NB4 (cell line): ENCODE measurements around the gene KAZALD1.

Source experiments
- DNase-seq: peaks from one replicate; pipeline ENCODE4 v3.0.0; 2010; ENCODE audit warnings: low read depth
- H3K4me3 ChIP-seq: one replicate; pipeline ENCODE4 v1.5.1; 2011; ENCODE audit warnings: mild to moderate bottlenecking, low read depth, low read length, moderate library complexity
- MYC ChIP-seq: IDR thresholded peaks from 2 replicates; pipeline ENCODE4 v1.6.1; 2011; ENCODE audit warnings: low read depth, low read length
- POLR2A ChIP-seq: IDR thresholded peaks from 2 replicates; pipeline ENCODE4 v1.6.1; 2011; ENCODE audit warnings: mild to moderate bottlenecking; ENCODE audit not compliant: insufficient read length; ENCODE audit errors: extremely low read depth
- TF ChIP-seq, protein P1 (sequence below): IDR thresholded peaks from 2 replicates; pipeline ENCODE4 v1.6.1; 2011; ENCODE audit warnings: low read depth, low read length
- TF ChIP-seq, protein P2 (sequence below): IDR thresholded peaks from one replicate; pipeline ENCODE4 v1.5.1; 2012; ENCODE audit warnings: low read depth, low read length

KAZALD1 gene

GRCh38 chr10:101111547-101111946, 49.8 kb downstream of the KAZALD1 start:
- TF ChIP-seq, protein P1, sequence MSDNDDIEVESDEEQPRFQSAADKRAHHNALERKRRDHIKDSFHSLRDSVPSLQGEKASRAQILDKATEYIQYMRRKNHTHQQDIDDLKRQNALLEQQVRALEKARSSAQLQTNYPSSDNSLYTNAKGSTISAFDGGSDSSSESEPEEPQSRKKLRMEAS = no peak
- TF ChIP-seq, protein P2, sequence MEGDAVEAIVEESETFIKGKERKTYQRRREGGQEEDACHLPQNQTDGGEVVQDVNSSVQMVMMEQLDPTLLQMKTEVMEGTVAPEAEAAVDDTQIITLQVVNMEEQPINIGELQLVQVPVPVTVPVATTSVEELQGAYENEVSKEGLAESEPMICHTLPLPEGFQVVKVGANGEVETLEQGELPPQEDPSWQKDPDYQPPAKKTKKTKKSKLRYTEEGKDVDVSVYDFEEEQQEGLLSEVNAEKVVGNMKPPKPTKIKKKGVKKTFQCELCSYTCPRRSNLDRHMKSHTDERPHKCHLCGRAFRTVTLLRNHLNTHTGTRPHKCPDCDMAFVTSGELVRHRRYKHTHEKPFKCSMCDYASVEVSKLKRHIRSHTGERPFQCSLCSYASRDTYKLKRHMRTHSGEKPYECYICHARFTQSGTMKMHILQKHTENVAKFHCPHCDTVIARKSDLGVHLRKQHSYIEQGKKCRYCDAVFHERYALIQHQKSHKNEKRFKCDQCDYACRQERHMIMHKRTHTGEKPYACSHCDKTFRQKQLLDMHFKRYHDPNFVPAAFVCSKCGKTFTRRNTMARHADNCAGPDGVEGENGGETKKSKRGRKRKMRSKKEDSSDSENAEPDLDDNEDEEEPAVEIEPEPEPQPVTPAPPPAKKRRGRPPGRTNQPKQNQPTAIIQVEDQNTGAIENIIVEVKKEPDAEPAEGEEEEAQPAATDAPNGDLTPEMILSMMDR = no peak
- TF ChIP-seq MYC (no peak), POLR2A (no peak)
- no peak for DNase-seq
- no peak overlapping the region for H3K4me3 ChIP-seq

DNA sequence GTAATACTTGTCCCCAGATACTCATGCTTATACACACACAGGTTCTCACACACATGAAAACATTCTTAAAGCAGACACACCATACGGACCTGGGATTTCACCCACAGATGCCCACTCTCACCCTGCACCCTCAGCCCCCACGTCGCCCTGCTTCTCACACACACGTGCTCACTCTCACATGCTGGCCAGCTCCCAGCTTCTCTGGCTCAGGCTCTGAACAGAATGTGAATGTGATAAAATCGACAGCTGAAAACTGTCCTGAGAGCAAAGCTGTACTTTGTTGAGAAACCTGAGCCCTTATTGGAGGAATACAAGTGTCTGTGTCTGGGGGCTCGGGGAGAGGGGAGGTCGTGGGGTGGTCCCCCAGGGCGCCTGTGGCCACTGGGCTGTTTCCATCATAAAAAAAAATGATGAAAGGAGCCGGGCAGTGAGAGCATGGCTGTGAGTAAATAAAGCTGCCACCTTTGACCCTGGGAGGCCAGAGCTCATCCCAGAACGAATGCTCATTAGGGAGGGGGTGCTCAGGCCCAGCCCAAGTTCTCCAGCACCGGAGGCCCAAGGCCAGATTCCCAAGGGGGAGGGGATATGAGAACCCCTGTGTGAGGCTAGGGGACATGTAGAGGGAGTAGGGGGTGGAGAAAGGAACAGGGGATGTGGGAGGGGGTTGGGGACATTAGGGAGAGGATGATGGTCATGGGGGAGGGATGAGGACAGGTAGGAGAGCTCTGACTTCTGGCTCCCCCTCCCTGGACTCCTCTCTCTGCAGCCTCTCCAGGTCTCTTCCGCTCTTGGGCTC, 51.2 kb downstream of the KAZALD1 start:
- H3K4me3 ChIP-seq = no peak overlapping the region
- no peak for DNase-seq
- TF ChIP-seq POLR2A (no peak), MYC (no peak)
- TF ChIP-seq, protein P2 = no peak
- TF ChIP-seq, protein P1 = no peak

- no peak overlapping the region for H3K4me3 ChIP-seq
- TF ChIP-seq MYC (no peak), POLR2A (no peak)
- TF ChIP-seq, protein P2 = no peak
- TF ChIP-seq, protein P1 = no peak
- no peak for DNase-seq
Measured at GRCh38 chr10:101113890-101114403, 52.2 kb downstream of the KAZALD1 start.

DNA sequence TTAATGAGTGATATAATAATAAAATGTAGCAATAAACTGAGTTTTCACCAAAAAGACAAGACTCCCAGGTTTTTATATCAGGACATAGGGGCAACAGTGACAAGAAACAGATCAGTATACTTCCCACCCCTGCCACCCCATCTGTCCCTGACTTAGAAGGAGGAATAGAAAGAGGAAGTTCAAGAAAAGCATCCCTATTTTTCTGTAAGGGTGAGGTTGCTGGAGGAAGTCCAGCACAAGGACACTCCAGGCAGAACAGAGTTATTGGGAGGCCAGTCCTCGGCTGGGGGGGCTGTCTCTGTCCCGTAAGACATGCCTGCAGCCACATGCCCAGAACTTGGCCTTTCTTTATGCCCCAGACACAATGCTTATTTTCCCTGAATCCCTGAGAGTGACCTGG, 52.9 kb downstream of the KAZALD1 start:
- no peak overlapping the region for H3K4me3 ChIP-seq
- DNase-seq = peak; percentile 33
- TF ChIP-seq, protein P2 = no peak
- TF ChIP-seq, protein P1 = no peak
- TF ChIP-seq MYC (no peak), POLR2A (no peak)
